ENCODE results near the gene FAM228B. TPM values are rescaled to one million over a fixed set of nuclear protein-coding genes. Genes with fewer than 3 reads are reported as not detected.
"Not testable (repeated sequence)": the region's sequence is repeated elsewhere in the genome, so short reads cannot be mapped to it uniquely, and the experiment has no call there.

FAM228B gene
- total and polyA plus RNA-seq, 7 donors = 1.4 to 44.1 (median 24.7) TPM

GRCh38 chr2:24086241-24086640 lies 37.0 kb upstream of the FAM228B start:
- no peaks in the 10 kb centered on the region for H3K9me3 ChIP-seq
- H3K4me3 ChIP-seq = no peak overlapping the region
- intact Hi-C loops (cut with DNase I) = no loop called here
- H3K27me3 ChIP-seq = no peaks in the 10 kb centered on the region
- peaks cover 0 to 31% (median 4%) of the 10 kb centered on the region in 4 donors for H3K36me3 ChIP-seq
- WGBS, 2 donors = 93 to 94% methylated on average over 1 of the region's 1 CpG
- H3K4me1 ChIP-seq = peaks cover 0 to 18% (median 13%) of the 10 kb centered on the region in 4 donors
- H3K27ac ChIP-seq = no peak overlapping the region
- TF ChIP-seq EP300 (IDR thresholded peaks at IDR 0.05) = no peak
- TF ChIP-seq CTCF (IDR thresholded peaks at IDR 0.05) = no peak
- no peak for TF ChIP-seq POLR2A (IDR thresholded peaks at IDR 0.05)
- TF ChIP-seq POLR2AphosphoS5 (IDR thresholded peaks at IDR 0.05) = no peak
- no peak for DNase-seq

GRCh38 chr2:24087032-24087431 lies 36.2 kb upstream of the FAM228B start:
- intact Hi-C loops (cut with DNase I) = no loop called here
- WGBS, 2 donors = 71 to 89% methylated on average over 3 of the region's 3 CpGs
- no peak overlapping the region for H3K4me3 ChIP-seq
- TF ChIP-seq EP300 (IDR thresholded peaks at IDR 0.05) = no peak
- TF ChIP-seq CTCF (IDR thresholded peaks at IDR 0.05) = no peak
- no peak for TF ChIP-seq POLR2A (IDR thresholded peaks at IDR 0.05)
- no peak for TF ChIP-seq POLR2AphosphoS5 (IDR thresholded peaks at IDR 0.05)
- H3K27ac ChIP-seq = no peak overlapping the region
- no peak for DNase-seq
- H3K4me1 ChIP-seq = peaks cover 0 to 18% (median 13%) of the 10 kb centered on the region in 4 donors
- H3K27me3 ChIP-seq = no peaks in the 10 kb centered on the region
- H3K36me3 ChIP-seq = peaks cover 0 to 23% (median 4%) of the 10 kb centered on the region in 4 donors
- no peaks in the 10 kb centered on the region for H3K9me3 ChIP-seq

GRCh38 chr2:24088821-24089359 lies 34.4 kb upstream of the FAM228B start:
- Histone ChIP-seq H3K4me3 (no peak overlapping the region), H3K27ac (no peak overlapping the region), H3K36me3 (peaks cover 0 to 14% (median 0%) of the 10 kb centered on the region in 4 donors), H3K9me3 (no peaks in the 10 kb centered on the region), H3K4me1 (peaks cover 0 to 8% (median 6%) of the 10 kb centered on the region in 4 donors), H3K27me3 (no peaks in the 10 kb centered on the region)
- DNase-seq = no peak
- WGBS, 2 donors = 67 to 87% methylated on average over 2 of the region's 2 CpGs
- intact Hi-C loops (cut with DNase I) = no loop called here
- TF ChIP-seq POLR2A (IDR thresholded peaks at IDR 0.05) (no peak), POLR2AphosphoS5 (IDR thresholded peaks at IDR 0.05) (no peak), CTCF (IDR thresholded peaks at IDR 0.05) (no peak), EP300 (IDR thresholded peaks at IDR 0.05) (no peak)

GRCh38 chr2:24093270-24093669 lies 30.0 kb upstream of the FAM228B start:
- intact Hi-C loops (cut with DNase I) = not testable (repeated sequence)
- H3K36me3 ChIP-seq = peaks cover 0 to 18% (median 13%) of the 10 kb centered on the region in 4 donors

GRCh38 chr2:24095171-24095677 lies 28.0 kb upstream of the FAM228B start:
- H3K27ac ChIP-seq; intact Hi-C loops (cut with DNase I); H3K4me1 ChIP-seq; H3K9me3 ChIP-seq; H3K27me3 ChIP-seq; H3K4me3 ChIP-seq; DNase-seq: not testable (repeated sequence)
- peaks cover 0 to 16% (median 13%) of the 10 kb centered on the region in 4 donors for H3K36me3 ChIP-seq
- 78 to 85% methylated on average over 17 of the region's 17 CpGs for WGBS, 2 donors

More at GRCh38 chr2:24093270-24093669, 30.0 kb upstream of the FAM228B start:
- H3K9me3 ChIP-seq, H3K27ac ChIP-seq, H3K4me1 ChIP-seq, H3K27me3 ChIP-seq, H3K4me3 ChIP-seq, DNase-seq: not testable (repeated sequence)
- 97 to 98% methylated on average over 5 of the region's 5 CpGs for WGBS, 2 donors

GRCh38 chr2:24100732-24101131 lies 22.5 kb upstream of the FAM228B start:
- H3K27me3 ChIP-seq; H3K4me1 ChIP-seq; DNase-seq; intact Hi-C loops (cut with DNase I); H3K27ac ChIP-seq; H3K4me3 ChIP-seq; H3K9me3 ChIP-seq: not testable (repeated sequence)
- 76 to 86% methylated on average over 2 of the region's 2 CpGs for WGBS, 2 donors
- H3K36me3 ChIP-seq = peaks cover 0 to 15% (median 5%) of the 10 kb centered on the region in 4 donors
